Pons (tissue), 1 donor: Measurements from ENCODE around the gene ZGLP1.
"Not testable (repeated sequence)": the region's sequence is repeated elsewhere in the genome, so short reads cannot be mapped to it uniquely, and the experiment has no call there.

Experiments
- DNase-seq: peaks from one replicate; pipeline ENCODE4 v3.0.0-alpha.2; 2016; ENCODE audit warnings: low spot score

Gene ZGLP1

DNA sequence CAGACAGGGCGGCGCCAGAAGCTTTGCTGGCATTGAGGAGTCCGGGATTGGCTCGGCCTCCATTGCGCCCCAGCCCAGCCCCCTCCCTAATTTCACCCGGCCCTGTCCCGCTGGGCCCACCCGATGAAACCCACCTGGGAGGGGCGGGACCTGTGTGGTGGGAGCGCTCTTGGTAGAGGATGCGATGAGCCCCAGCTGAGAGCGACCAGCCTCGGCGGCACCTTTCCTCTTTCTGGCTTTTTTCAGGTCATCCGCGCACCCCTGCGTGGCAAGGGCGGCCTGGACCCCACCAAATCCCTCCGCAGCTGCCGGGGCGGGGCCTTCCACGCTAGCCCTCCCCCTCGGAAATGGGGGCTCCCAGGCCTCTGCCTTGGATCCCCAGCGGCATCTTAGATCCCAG, at the start of gene ZGLP1:
ZGLP1 (minus strand) TSS at position 393 of the 400 bp plus-strand sequence.
- no peak for DNase-seq

DNA sequence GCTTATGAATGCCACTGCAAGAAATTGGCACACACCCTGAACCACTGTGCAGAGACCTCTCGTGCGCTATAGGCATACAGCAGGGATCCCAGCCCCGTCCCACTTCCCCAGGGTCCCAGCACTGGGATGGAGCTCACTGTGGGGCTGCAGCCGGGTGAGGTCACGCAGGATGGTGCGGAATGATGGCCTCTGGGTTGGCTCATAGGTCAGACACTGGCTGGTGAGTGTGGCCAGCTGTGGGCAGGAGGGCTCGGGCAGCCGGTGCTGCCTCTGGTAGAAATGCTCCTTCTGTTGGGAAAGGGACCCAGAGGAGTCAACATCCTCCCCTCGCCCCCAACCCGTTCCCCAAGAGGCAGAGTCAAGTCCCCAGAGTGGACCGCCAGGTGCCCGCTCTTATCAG, 46.8 kb upstream of the ZGLP1 start:
- no peak for DNase-seq

DNA sequence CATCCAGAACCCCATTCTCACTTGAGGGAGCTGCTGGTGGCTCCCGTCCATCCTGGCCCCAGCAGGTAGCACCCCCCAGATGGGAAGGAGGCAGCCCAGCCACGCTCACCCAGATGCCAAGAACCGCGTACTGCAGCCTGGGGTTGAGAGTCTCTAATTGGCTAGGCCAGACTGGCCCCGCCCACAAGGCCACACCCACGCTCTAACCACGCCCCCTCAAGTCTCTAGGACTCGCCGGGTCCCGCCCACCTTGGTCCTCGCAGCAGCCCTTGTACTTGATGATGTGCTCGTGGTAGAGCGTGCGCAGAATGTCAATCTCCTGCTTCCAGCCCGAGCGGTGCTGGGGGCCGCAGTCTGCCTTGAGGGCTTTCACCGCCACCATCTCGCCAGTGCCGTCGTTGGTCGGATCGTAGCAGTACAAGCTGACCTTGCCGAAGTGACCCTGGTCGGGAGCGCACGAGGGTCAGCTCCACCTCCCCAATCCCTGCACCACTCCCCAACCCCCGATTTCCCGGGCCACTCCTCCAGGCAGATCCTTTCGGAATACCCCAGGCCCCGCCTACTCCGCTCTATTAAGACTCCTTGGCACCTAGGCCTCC, 44.3 kb upstream of the ZGLP1 start:
- DNase-seq, result no peak

DNA sequence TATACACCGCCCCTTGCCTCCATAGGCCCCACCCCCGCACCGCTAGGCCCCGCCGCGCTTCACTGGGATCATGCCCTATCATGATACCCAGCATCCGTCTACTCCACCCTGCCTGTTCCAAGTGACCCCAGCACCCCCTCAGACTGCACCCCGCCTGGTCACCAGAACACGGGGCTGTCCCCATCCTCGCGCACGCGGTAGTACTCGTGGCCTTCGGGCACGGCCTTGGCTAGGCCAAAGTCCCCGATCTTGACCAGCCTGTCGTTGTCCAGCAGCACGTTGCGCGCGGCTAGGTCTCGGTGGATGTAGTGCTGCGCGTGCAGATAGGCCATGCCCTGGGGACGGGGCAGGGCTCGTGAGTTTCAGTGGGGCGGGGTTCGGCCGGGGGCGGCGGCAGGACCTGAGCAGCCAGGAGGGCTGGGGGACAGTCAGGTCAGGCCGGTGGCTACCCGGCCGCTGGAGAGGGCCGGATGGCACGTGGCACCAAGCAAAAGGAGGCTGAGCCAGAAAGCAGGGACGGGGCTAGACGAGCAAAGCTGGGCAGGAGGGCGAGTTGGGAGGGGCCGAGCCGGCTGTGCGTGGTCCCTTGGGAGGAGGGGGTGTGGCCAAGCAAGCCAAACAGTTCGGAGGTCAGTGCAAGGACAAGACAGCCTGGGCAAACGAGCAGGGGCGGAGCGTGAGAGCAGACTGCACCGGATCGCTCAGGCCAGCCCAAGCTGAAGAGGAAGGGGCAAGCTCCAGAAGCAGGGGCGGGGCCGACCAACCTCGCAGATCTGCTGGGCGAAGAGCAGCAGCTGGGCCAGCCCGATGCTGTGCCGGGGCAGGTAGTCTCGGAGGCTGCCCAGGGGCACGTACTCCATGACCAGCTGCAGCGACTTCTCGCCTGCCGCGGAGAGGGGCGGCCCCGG, 43.4 kb upstream of the ZGLP1 start:
- no peak for DNase-seq

DNA sequence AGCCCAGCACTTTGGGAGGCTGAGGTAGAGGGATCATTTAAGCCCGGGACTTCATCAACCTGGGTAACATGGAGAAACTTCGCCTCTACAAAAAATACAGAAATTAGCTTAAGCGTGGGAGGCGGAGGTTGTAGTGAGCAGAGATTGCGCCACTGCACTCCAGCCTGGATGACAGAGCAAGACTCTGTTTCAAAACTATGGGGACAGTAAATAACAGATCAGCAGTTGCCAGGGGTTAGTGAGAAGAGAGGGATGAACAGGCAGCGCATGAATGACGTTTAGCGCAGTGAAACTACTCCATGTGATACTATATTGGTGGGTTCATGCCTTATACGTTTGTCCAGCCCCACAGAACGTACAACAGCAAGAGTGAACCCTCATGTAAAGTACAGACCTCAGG, 36.9 kb upstream of the ZGLP1 start:
- no peak for DNase-seq

DNA sequence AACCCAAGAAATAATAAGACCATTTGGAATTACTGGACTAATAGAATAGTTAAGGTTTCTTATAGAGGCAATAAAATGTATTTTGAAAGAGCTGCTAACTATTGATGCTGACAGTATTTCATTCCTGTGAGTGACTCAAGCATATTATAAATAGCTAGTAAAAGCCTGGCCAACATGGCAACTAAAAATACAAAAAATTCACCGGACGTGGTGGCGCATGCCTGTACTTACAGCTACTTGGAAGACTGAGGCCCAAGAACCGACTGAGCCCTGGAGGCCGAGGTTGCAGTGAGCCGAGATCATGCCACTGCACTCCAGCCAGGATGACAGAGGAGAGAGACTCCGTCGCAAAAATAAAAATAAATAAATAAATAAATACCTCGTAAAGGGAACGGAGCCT, 35.2 kb upstream of the ZGLP1 start:
- no peak for DNase-seq

DNA sequence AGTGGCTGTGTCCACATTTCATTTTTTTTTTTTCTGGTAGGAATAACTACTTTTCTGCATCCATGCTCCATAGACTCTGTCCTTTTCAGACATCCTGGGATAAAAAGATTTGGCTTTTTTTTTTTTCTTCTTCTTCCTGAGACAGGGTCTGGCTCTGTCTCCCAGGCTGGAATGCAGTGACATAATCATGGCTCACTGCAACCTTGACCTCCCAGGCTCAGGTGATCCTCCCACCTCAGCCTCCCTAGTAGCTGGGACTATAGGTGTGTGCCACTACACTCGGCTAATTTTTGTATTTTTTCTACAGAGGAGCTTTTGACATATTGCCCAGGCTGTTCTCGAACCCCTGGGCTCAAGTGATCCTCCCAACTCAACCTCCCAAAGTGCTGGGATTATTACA, 33.9 kb upstream of the ZGLP1 start:
- no peak for DNase-seq

DNA sequence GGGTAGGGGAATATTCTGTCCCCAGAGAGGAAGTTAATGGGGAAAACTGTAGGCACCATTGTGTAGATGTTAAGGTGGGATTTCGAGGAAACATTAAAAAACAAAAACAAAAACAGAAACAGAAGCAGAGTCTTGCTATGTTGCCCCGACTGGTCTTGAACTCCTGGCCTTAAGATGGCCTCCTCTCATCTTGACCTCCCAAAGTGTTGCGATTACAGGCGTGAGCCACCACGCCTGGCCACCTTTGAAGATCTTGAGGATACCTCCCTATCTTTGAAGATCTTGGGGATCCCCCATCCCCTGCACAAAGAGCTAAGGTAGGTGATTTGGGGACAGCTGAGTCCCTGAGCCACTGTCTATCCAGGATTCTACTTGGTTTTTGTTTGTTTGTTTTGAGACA, 30.4 kb upstream of the ZGLP1 start:
- no peak for DNase-seq

DNA sequence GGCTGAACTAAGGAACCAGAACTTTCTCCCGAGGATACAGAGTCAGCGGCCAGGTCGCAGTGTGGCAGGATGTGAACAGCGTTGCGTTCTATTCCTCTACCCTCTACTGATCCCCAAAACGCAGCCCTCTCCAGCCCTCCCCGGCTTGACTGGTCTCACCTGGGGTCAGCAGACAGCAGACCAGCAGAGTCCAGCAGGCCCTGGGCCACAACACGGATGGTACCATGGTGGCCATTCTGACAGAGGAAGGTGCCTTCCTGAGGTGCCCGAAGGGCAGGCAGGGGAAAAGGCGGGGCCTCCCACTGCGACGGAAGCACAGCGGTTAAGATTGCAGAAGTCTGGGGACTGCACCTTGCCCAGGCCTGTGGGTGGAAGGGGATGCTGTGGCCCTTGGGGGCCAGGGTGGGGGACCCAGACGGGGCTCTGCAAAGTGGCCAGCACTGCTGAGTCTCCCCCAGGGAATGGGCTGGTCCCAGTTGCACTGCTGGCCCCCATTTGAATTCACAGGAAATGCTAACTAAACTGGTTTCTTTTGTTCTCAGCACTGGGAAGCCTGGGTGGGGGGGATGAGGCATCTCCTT, 29.9 kb upstream of the ZGLP1 start, which contains the start of gene ICAM3:
ICAM3 (minus strand) TSS at position 245 of the 581 bp plus-strand sequence; CDS start at position 235, 10 bp downstream.
- DNase-seq, result no peak

DNA sequence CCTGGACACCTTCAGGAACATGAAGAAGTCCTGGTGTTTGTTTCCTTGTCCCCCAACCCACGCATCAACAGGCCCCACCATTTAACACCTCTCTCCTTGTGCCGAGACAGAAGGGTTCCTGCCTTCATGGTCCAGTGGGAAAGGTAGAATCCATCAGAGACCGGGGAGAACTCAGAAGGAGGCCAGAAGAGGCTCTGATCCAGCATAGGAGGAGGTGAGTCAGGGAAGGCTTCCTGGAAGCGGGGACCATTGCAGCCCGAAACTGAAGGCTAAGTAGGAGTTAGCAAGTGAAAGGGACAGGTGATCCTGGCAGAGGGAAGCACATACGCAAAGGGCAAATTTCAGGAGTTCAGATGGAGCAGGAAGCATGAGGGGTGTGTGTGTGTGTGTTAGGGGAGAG, 29.3 kb upstream of the ZGLP1 start:
- DNase-seq, result no peak

DNA sequence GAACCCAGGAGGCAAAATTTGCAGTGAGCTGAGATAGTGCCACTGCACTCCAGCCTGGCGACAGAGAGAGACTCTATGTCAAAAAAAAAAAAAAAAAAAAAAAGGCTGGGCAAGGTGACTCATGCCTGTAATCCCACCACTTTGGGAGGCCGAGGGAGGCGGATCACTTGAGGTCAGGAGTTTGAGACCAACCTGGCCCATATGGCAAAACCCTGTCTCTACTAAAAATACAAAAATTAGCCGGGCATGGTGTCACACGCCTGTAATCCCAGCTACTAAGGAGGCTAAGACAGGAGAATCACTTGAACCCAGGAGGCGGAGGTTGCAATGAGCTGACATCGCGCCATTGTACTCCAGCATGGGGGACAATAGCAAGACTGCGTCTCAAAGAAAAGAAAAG, 27.1 kb upstream of the ZGLP1 start:
- DNase-seq, result not testable (repeated sequence)

DNA sequence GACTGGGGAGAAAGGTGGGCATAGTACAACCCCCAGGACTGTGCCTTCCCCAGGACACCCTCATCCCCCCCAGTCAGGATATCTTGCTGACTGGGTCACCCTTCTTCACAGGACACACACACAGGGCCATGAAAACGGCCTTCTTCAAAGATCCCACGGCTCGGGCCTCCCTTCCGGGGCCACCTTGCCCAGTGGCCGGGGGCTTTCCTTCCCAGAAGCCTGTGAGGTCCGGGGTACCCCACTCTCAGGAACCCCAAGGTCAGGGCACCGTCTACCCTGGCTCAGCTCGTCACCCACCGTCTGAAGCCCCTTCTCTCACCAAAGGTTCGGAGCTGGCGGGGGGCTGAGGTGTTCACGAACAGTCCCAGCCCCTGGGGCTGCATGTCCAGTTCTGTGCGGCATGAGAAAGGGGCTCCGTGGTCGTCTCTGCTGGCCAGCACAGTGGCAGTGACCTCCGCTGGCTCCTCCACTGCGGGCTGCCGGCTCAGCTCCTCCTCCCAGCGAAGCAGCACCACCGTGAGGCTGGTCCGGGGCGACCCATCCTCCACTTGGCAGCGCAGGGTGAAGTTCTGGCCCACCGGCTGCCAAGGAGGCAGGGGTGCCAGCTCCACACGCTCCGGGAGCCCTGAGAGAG, 25.9 kb upstream of the ZGLP1 start:
- no peak for DNase-seq

DNA sequence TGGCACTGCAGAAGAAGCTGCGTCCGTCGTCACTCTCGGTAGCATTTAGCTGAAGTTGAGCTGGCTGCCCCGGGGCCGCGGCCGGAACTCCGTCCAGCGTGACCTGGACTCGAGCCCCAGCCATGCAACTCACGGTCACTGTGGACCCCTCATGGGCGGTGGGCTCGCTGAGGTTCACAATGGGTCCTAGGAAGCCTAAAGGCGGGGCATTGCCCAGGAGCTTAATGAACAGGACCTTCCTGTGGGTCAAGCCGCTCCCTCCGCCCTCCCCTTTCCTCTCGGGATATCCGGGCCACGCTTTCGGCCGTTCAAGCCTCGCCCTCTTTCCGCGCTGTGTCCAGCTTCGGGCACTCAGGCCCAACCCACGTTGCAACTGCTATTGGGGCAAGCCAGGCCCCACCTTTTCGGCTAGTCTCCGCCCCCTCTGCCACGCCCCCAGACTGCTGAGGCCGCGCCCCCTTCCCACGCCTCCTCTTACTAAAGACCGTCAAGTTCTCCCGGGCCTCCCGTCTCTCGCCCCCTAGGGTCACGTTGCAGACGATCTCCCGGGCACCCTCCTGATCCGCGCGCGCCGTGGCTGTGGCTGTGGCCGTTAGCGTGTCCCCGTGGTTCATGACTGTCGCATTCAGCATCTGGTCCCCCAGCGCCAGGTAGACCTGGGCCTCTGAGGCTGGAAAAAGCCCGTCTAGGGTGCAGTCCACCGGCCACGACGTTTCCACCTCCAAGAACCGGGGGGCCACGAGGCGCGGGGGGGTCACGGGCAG, 25.2 kb upstream of the ZGLP1 start:
- peak; percentile 45 for DNase-seq

DNA sequence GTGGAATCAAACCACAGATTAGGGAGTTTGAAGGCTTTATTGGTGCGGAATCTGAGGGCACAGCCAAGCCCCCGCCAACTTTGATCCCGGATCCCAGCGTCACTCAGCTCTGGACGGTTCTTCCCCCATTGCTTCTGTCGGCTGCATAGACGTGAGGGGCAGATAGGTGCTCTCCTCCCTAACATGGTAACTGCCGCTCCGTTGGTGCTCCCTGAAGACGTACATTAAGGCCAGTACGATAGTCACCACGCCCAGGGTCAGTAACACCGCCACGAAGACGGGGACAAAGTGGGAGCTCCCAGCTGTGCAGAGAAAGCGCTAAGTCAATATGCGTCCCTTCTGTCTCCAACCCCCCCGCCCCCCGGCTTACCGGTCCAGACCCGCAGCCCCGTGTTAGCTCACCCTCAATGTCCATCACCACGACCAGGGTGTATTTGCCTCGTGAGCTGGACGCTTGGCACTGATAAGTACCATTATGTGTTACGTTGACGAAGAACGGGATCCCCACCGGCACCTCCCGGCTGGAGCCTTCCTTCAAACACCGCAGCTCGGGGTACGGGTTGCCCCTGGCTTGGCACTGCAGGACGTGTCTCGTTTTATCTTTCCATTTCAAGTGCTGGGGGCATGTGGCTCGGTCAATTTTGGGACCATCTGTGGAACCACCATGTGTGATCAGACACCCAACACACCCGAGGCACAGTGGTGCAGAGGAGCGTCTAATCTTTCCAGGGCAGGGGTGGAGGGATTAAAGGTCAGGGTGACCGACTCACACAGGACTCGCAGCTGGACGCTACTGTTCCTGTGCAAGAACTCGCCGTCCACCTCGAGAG, 24.4 kb upstream of the ZGLP1 start:
- DNase-seq, result no peak

DNA sequence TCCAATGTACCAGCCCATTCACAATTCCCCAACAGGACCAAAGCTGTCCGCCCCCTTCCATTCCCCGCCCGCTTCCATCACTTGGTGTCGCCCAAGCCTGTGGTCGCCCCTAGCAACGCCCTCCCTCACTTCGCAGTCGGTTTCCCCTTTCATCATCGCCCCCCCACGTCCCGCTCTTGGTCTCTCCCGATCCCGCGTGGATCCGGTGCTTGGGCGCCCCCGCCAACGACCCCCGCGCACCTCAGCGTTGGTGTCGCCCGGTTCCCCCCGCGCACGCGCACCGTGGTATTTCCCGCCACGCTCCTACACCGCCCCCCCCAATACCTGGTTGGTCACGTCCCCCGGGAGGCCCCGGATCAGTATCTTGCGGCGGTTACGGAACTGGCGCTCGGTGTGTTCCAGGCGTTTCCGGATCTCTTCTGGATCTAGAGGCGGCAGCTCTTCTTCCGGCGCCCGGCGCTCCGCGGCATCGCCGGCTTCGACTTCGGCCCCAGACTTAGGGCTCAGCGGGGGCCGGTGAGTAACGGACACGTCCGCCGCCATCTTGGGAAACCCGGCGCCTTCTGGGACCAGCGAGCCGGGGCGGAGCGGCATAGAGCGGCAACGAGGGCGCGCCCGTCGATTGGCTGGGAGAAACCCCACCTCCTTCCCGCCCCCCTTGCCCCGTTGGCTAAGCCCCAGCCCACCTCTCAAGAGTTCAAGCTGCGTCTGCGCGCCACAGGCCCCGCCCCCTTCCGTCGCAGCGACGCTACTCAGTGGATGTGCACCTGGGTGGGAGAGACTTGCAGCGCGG, 23.5 kb upstream of the ZGLP1 start, which contains the start of gene RAVER1:
RAVER1 (minus strand) TSS at position 565 of the 793 bp plus-strand sequence; CDS start at position 543, 22 bp downstream.
- DNase-seq, result peak; percentile 95

DNA sequence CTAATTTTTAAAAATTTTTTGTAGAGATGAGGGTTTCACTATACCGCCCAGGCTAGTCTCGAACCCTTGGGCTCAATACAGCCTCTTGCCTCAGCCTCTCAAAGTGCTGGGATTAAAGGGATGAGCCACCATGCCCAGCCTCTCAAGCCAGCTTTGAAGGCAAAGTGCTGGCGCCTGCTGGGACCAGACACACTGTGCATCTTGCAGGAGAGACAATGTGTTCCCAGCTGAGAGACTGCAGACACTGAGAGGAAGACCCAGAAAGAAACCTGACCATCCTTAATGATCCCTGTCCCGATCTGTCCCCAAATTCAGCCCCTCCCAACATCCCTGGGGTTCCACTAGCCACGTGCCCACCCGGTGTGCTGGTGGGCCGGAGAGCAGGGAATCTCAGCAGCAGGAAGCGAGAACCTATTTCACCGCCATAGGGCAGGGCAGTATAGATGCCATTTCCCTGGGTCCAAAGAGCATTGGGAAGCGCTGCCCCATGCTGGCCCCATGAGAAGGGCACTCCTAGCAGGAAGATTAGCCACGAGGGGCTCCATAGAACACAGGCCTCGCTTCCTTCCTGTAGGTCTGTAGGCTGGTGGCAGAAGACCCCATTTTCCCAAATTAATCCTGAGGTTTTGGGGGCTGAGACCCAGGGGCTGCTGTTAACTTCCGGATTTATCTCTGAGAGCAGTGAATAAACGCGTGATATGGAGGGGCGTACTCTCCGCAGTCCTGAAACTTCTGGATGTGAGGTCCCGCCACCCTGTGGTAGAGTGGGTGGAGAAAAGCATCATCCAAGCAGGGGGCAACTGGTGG, 22.7 kb upstream of the ZGLP1 start:
- no peak for DNase-seq

DNA sequence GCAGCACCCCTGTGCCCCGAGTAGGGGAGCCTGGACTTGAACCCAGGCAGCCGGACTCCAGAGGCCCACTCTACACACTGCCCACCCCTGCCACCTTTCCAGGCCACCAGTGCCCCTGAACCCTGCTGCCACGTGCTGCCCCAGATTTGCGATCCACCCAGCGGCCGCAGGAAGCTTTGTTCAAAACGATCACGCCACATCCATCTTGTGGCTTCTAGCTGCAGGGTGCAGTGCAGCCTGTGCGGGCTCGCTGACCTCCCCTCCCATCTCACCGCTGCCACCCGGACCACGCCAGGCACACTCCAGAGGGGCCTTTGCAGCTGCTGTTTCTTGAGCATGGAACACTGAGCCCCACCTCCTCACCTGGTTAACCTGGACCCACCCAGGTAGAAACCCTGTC, 19.9 kb upstream of the ZGLP1 start:
- DNase-seq, result no peak

DNA sequence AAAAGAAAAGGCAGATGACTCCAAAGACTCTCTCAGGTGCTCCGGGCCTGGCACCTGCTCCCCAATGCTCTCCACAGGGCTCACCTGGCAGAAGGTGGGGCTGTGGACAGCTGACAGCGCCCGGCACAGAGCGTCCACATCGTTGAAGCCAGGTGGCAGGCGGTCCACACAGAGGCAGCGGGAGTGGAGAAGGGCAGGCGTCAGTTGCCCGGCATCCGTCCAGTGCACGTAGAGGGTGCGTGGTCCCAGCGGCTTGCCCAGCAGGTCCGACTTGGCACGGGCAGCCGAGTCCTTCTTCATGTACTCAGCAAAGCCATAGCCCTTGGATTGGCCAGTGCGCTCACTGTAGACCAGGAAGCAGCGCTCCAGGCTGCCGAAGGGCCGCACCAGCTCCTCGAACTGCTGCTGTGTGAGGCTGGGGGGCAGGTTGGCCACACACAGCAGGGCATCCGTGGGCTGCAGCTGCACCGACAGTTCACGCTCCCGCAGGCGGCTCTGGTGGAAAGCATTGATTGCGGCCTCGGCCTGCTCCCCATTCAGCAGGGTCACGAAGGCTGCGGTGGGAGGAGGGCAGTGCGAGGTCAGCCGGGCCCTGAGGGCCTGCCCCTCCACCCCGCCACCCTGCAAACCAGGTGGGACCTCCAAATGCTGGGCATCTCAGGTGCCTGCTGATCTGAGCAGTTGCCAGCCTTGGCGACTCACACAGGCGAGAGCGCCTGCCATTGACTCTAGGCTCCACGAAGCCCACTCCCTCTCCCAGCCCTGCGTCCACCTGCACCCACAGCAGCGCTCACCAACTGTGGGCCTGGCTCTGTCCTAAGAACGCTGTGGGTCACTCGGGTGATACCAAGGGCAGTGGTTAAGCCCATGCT, 19.2 kb upstream of the ZGLP1 start:
- no peak for DNase-seq
